HepG2 (cell line): ENCODE results near the gene HIPK2. TPM values are rescaled to one million over a fixed set of nuclear protein-coding genes. Genes with fewer than 3 reads are reported as not detected.

Experiments used
- CHD4 ChIP-seq: fragments of 200-600 bp; sonication (generic); IDR thresholded peaks from 2 replicates; pipeline ENCODE4 v1.7.0; 2017; ENCODE audit warnings: mild to moderate bottlenecking, low read length, borderline replicate concordance
- EP300 ChIP-seq, 3 experiments: sonication (generic) in 1 of 3; formaldehyde crosslinking in 1 of 3; IDR thresholded peaks; 2 replicates each; pipeline versions ENCODE4 v1.5.1 to v1.6.1; 2011 to 2020; ENCODE audit warnings: low read depth in 2 of 3, low read length in 2 of 3, borderline replicate concordance in 1 of 3, improper control_type of control experiment in 1 of 3, mild to moderate bottlenecking in 1 of 3, missing genetic modification reagents in 1 of 3, moderate library complexity in 1 of 3
- HIVEP1 ChIP-seq: sonication (generic); formaldehyde crosslinking; IDR thresholded peaks from 2 replicates; pipeline ENCODE4 v1.4.0; 2020; ENCODE audit warnings: mild to moderate bottlenecking, missing genetic modification reagents
- KDM5A ChIP-seq: fragments of 200-600 bp; sonication (generic); IDR thresholded peaks from 2 replicates; pipeline ENCODE4 v1.7.0; 2018; ENCODE audit warnings: antibody characterized with exemption, mild to moderate bottlenecking, low read length, borderline replicate concordance
- MIXL1 ChIP-seq: IDR thresholded peaks from 2 replicates; pipeline ENCODE4 v1.6.1; 2016
- ZFAT ChIP-seq: sonication (generic); formaldehyde crosslinking; conservative IDR thresholded peaks from 2 replicates; pipeline ENCODE4 v1.8.1; 2023; ENCODE audit warnings: missing genetic modification reagents, inconsistent platforms
- ZNF296 ChIP-seq: sonication (generic); formaldehyde crosslinking; conservative IDR thresholded peaks from 2 replicates; pipeline ENCODE4 v1.5.0; 2020; ENCODE audit warnings: mild to moderate bottlenecking, missing genetic modification reagents
- ZNF7 ChIP-seq: IDR thresholded peaks from 2 replicates; pipeline ENCODE4 v1.6.1; 2016; ENCODE audit warnings: missing biosample characterization, missing genetic modification reagents
- ZNF720 ChIP-seq: sonication (generic); formaldehyde crosslinking; IDR thresholded peaks from 2 replicates; pipeline ENCODE4 v1.4.0; 2020; ENCODE audit warnings: missing genetic modification reagents
- ZNF746 ChIP-seq: sonication (generic); formaldehyde crosslinking; IDR thresholded peaks from 2 replicates; pipeline ENCODE4 v1.8.0; 2022; ENCODE audit warnings: mild to moderate bottlenecking, missing genetic modification reagents
- ZSCAN22 ChIP-seq: sonication (generic); formaldehyde crosslinking; IDR thresholded peaks from 2 replicates; pipeline ENCODE4 v1.4.0; 2020; ENCODE audit warnings: mild to moderate bottlenecking, missing genetic modification reagents
- polyA plus RNA-seq, 8 experiments: library from polyadenylated mRNA; depleted of rRNA in 3 of 8; stranded (reverse) in 7 of 8; unstranded in 1 of 8; fragments of >200 nt; fragmentation: Illumina TruSeq in 4 of 8; extraction: Trizol in 4 of 8; gene quantifications; 2 replicates each; pipeline versions ENCODE4 v1.2.1 to v1.2.3, GENCODE V29; 2011 to 2016; ENCODE audit warnings: low read depth in 4 of 8, missing spikeins in 1 of 8, mixed read lengths in 1 of 8; ENCODE audit not compliant: insufficient read depth in 1 of 8
- total RNA-seq, 5 experiments: library from RNA; depleted of rRNA; stranded (reverse); fragments of >200 nt; fragmentation: Illumina TruSeq; extraction: Trizol; gene quantifications; 2 replicates each; pipeline ENCODE4 v1.2.3, GENCODE V29; 2016; ENCODE audit warnings: low read depth in 1 of 5
- TF ChIP-seq, protein P1 (sequence below): sonication (generic); formaldehyde crosslinking; IDR thresholded peaks from 2 replicates; pipeline ENCODE4 v1.5.0; 2020; ENCODE audit warnings: mild to moderate bottlenecking, missing genetic modification reagents, moderate library complexity
- TF ChIP-seq, protein P2 (sequence below): sonication (generic); formaldehyde crosslinking; IDR thresholded peaks from 2 replicates; pipeline ENCODE4; 2020; ENCODE audit warnings: missing genetic modification reagents, mild to moderate bottlenecking, borderline replicate concordance
- TF ChIP-seq, protein P3 (sequence below): IDR thresholded peaks from 2 replicates; pipeline ENCODE4 v1.4.0; 2020; ENCODE audit warnings: mild to moderate bottlenecking, missing genetic modification reagents
- TF ChIP-seq, protein P4 (sequence below): IDR thresholded peaks from 2 replicates; pipeline ENCODE4 v1.6.1; 2012; ENCODE audit warnings: inconsistent platforms
- TF ChIP-seq, protein P5 (sequence below): sonication (generic); formaldehyde crosslinking; IDR thresholded peaks from 2 replicates; pipeline ENCODE4 v1.5.0; 2020; ENCODE audit warnings: mild to moderate bottlenecking, low read depth, missing genetic modification reagents, borderline replicate concordance

The HIPK2 gene
- total and polyA plus RNA-seq, 2 of the 13 experiments (the other 11 are each of a cell fraction or from before 2014, with no cell fraction given) = 14.4 to 20.2 TPM

DNA sequence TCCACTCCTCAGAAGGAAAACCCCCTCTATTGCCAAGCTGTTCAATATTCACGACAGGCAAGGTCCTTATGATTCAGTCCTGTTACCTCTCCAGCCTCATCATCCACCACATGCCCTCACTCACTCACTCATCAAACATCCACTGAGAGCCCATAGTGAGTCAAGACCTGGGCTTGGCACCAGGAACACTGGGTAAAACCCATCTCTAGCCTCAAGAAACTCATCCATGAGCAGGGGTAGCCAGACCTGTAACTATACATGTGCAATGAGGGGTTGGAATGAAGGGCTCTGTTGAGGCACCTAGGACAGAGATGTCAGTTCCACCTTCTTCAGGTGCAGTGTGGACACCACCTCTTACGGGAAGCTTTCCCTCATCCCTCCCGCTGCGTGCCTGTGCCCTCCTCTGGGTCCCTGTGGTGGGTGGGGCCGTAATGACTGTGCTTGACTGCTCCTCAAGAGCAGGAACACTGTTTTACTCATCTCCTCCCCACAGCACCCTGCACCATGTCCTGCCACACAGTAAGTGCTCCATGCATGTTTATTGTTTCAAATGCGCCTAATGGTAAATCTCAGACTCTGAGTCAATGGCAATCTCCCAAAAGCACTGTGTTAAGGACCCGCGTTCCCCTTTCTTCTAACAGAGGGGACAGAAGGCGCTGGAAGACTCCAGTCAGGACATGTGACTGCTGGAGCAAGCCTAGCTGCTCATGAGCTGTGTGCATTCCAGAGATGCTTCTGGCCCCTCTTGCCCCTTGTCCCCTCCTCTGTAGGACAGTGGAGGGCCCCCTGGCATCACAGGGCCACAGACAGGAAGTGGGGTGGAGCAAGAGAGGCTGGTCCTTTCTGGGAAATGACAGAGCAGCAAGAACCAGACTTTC lies 95.4 kb downstream of the HIPK2 start (continued):
- TF ChIP-seq ZNF720 (CRISPR knock-in tag) = no peak
- no peak for TF ChIP-seq MIXL1 (CRISPR knock-in tag)
- TF ChIP-seq HIVEP1 = no peak
- TF ChIP-seq ZNF746 = no peak
- no peak for TF ChIP-seq CHD4
- no peak for TF ChIP-seq EP300 (IDR thresholded peaks at IDR 0.05; ENCODE audit: low read depth in 2 of 2, low read length in 2 of 2)
- peak; percentile 65; the same call in 1 of the 2 replicates for TF ChIP-seq EP300 (CRISPR knock-in tag; IDR thresholded peaks at IDR 0.05; ENCODE audit: borderline replicate concordance)
- TF ChIP-seq, protein P1, sequence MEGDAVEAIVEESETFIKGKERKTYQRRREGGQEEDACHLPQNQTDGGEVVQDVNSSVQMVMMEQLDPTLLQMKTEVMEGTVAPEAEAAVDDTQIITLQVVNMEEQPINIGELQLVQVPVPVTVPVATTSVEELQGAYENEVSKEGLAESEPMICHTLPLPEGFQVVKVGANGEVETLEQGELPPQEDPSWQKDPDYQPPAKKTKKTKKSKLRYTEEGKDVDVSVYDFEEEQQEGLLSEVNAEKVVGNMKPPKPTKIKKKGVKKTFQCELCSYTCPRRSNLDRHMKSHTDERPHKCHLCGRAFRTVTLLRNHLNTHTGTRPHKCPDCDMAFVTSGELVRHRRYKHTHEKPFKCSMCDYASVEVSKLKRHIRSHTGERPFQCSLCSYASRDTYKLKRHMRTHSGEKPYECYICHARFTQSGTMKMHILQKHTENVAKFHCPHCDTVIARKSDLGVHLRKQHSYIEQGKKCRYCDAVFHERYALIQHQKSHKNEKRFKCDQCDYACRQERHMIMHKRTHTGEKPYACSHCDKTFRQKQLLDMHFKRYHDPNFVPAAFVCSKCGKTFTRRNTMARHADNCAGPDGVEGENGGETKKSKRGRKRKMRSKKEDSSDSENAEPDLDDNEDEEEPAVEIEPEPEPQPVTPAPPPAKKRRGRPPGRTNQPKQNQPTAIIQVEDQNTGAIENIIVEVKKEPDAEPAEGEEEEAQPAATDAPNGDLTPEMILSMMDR (CRISPR knock-in tag) = peak; percentile 48; the same call in 1 of the 2 replicates
- TF ChIP-seq, protein P2, sequence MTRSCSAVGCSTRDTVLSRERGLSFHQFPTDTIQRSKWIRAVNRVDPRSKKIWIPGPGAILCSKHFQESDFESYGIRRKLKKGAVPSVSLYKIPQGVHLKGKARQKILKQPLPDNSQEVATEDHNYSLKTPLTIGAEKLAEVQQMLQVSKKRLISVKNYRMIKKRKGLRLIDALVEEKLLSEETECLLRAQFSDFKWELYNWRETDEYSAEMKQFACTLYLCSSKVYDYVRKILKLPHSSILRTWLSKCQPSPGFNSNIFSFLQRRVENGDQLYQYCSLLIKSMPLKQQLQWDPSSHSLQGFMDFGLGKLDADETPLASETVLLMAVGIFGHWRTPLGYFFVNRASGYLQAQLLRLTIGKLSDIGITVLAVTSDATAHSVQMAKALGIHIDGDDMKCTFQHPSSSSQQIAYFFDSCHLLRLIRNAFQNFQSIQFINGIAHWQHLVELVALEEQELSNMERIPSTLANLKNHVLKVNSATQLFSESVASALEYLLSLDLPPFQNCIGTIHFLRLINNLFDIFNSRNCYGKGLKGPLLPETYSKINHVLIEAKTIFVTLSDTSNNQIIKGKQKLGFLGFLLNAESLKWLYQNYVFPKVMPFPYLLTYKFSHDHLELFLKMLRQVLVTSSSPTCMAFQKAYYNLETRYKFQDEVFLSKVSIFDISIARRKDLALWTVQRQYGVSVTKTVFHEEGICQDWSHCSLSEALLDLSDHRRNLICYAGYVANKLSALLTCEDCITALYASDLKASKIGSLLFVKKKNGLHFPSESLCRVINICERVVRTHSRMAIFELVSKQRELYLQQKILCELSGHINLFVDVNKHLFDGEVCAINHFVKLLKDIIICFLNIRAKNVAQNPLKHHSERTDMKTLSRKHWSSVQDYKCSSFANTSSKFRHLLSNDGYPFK (CRISPR knock-in tag) = no peak
- no peak for TF ChIP-seq ZSCAN22
- TF ChIP-seq ZFAT = no peak
- no peak for TF ChIP-seq KDM5A
- no peak for TF ChIP-seq ZNF7
- TF ChIP-seq, protein P3, sequence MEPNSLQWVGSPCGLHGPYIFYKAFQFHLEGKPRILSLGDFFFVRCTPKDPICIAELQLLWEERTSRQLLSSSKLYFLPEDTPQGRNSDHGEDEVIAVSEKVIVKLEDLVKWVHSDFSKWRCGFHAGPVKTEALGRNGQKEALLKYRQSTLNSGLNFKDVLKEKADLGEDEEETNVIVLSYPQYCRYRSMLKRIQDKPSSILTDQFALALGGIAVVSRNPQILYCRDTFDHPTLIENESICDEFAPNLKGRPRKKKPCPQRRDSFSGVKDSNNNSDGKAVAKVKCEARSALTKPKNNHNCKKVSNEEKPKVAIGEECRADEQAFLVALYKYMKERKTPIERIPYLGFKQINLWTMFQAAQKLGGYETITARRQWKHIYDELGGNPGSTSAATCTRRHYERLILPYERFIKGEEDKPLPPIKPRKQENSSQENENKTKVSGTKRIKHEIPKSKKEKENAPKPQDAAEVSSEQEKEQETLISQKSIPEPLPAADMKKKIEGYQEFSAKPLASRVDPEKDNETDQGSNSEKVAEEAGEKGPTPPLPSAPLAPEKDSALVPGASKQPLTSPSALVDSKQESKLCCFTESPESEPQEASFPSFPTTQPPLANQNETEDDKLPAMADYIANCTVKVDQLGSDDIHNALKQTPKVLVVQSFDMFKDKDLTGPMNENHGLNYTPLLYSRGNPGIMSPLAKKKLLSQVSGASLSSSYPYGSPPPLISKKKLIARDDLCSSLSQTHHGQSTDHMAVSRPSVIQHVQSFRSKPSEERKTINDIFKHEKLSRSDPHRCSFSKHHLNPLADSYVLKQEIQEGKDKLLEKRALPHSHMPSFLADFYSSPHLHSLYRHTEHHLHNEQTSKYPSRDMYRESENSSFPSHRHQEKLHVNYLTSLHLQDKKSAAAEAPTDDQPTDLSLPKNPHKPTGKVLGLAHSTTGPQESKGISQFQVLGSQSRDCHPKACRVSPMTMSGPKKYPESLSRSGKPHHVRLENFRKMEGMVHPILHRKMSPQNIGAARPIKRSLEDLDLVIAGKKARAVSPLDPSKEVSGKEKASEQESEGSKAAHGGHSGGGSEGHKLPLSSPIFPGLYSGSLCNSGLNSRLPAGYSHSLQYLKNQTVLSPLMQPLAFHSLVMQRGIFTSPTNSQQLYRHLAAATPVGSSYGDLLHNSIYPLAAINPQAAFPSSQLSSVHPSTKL (CRISPR knock-in tag) = peak; percentile 23; the same call in 1 of the 2 replicates
- TF ChIP-seq, protein P4, sequence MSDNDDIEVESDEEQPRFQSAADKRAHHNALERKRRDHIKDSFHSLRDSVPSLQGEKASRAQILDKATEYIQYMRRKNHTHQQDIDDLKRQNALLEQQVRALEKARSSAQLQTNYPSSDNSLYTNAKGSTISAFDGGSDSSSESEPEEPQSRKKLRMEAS = 0 out of 2 replicates have a peak, but pooled peaks have one; percentile 22
- TF ChIP-seq ZNF296 (CRISPR knock-in tag) = no peak
- TF ChIP-seq, protein P5, sequence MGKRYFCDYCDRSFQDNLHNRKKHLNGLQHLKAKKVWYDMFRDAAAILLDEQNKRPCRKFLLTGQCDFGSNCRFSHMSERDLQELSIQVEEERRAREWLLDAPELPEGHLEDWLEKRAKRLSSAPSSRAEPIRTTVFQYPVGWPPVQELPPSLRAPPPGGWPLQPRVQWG = no peak
